ENCODE results near the gene AGTPBP1. TPM values are rescaled to one million over a fixed set of nuclear protein-coding genes. Genes with fewer than 3 reads are reported as not detected.

The AGTPBP1 gene
- total and polyA plus RNA-seq, 2 experiments from 2014 or later: 31.4 to 58.0 TPM

GRCh38 chr9:85639675-85640186 lies 102.0 kb downstream of the AGTPBP1 start:
- DNase-seq (ENCODE audit: low spot score) (no peak), ATAC-seq (no peak)
- H3K36me3 ChIP-seq (ENCODE audit: insufficient read depth): no peaks in the 10 kb centered on the region
- no peak overlapping the region for H3K4me2 ChIP-seq
- H3K36me3 Mint-ChIP-seq (ENCODE audit: low read depth): peaks cover 7% of the 10 kb centered on the region; the same call in 2 of the 3 replicates
- TF ChIP-seq JUNB (IDR thresholded peaks at IDR 0.05; ENCODE audit: unreplicated experiment): no peak
- no peak overlapping the region for H3K4me3 Mint-ChIP-seq
- H3K27ac Mint-ChIP-seq: no peak overlapping the region
- peaks cover 3% of the 10 kb centered on the region; the same call in 2 of the 3 replicates for H3K4me1 Mint-ChIP-seq
- peaks cover 6% of the 10 kb centered on the region; the same call in 1 of the 2 replicates for H3K4me1 ChIP-seq (ENCODE audit: insufficient read depth)
- no peaks in the 10 kb centered on the region for H3K9me2 ChIP-seq (ENCODE audit: insufficient read depth)
- H3K79me2 ChIP-seq (replicated peaks; ENCODE audit: insufficient read depth): no peaks in the 10 kb centered on the region
- H3K27me3 Mint-ChIP-seq (ENCODE audit: insufficient read depth, low read depth, poor library complexity): no peaks in the 10 kb centered on the region
- no peak overlapping the region for H2AFZ ChIP-seq
- H4K20me1 ChIP-seq (replicated peaks; ENCODE audit: insufficient read depth): no peaks in the 10 kb centered on the region
- H3K27ac ChIP-seq (ENCODE audit: low read depth): no peak overlapping the region
- no peaks in the 10 kb centered on the region for H3K27me3 ChIP-seq (ENCODE audit: insufficient read depth)
- H3K9me3 Mint-ChIP-seq: no peaks in the 10 kb centered on the region
- no peak overlapping the region for H3K4me3 ChIP-seq
- no peaks in the 10 kb centered on the region for H3F3A ChIP-seq (replicated peaks; ENCODE audit: low read depth)

- DNase-seq (ENCODE audit: low spot score): no peak
- Histone ChIP-seq H2AFZ (no peak overlapping the region), H3K27ac (ENCODE audit: low read depth) (no peak overlapping the region), H3K4me1 (ENCODE audit: insufficient read depth) (peaks cover 5% of the 10 kb centered on the region; the same call in 1 of the 2 replicates), H4K20me1 (replicated peaks; ENCODE audit: insufficient read depth) (no peaks in the 10 kb centered on the region; the same call in none of the 2 replicates), H3K4me2 (no peak overlapping the region), H3F3A (replicated peaks; ENCODE audit: low read depth) (no peaks in the 10 kb centered on the region), H3K79me2 (replicated peaks; ENCODE audit: insufficient read depth) (no peaks in the 10 kb centered on the region), H3K4me3 (no peak overlapping the region), H3K9me2 (ENCODE audit: insufficient read depth) (no peaks in the 10 kb centered on the region), H3K36me3 (ENCODE audit: insufficient read depth) (no peaks in the 10 kb centered on the region), H3K27me3 (ENCODE audit: insufficient read depth) (no peaks in the 10 kb centered on the region)
- H3K27ac Mint-ChIP-seq: no peak overlapping the region
- H3K4me1 Mint-ChIP-seq: peaks cover 3% of the 10 kb centered on the region; the same call in 2 of the 3 replicates
- TF ChIP-seq ZNF462 (CRISPR knock-in tag; IDR thresholded peaks at IDR 0.05) (no peak), JUNB (IDR thresholded peaks at IDR 0.05; ENCODE audit: unreplicated experiment) (no peak), CTCF (conservative IDR thresholded peaks at IDR 0.05; ENCODE audit: low read depth in 2 of 2) (no peak), ETS1 (IDR thresholded peaks at IDR 0.05) (no peak)
- peaks cover 6% of the 10 kb centered on the region for H3K36me3 Mint-ChIP-seq (ENCODE audit: low read depth)
- no peaks in the 10 kb centered on the region for H3K9me3 Mint-ChIP-seq
- H3K4me3 Mint-ChIP-seq: no peak overlapping the region
- peaks cover 9% of the 10 kb centered on the region for H3K27me3 Mint-ChIP-seq (ENCODE audit: insufficient read depth, low read depth, poor library complexity)
- ATAC-seq: no peak
Measured at GRCh38 chr9:85631809-85632208, 109.9 kb downstream of the AGTPBP1 start.
